SU-DHL-6 (cell line): ENCODE measurements around the gene TRIP10.

Source experiments
- EZH2phosphoT487 ChIP-seq: fragments of 200-600 bp; sonication (generic), shearing (Covaris generic); conservative IDR thresholded peaks from 2 replicates; pipeline ENCODE4 v1.6.1; 2018; ENCODE audit warnings: mild to moderate bottlenecking, antibody characterized with exemption, low read length, moderate library complexity, mixed read lengths
- TF ChIP-seq, protein P1 (sequence below): fragments of 200-600 bp; sonication (generic); IDR thresholded peaks from one replicate; pipeline ENCODE4 v1.5.1; 2017; ENCODE audit warnings: antibody characterized with exemption, mild to moderate bottlenecking, low read length, moderate library complexity; ENCODE audit not compliant: insufficient read depth, poor library complexity, severe bottlenecking

- TF ChIP-seq, protein P1, sequence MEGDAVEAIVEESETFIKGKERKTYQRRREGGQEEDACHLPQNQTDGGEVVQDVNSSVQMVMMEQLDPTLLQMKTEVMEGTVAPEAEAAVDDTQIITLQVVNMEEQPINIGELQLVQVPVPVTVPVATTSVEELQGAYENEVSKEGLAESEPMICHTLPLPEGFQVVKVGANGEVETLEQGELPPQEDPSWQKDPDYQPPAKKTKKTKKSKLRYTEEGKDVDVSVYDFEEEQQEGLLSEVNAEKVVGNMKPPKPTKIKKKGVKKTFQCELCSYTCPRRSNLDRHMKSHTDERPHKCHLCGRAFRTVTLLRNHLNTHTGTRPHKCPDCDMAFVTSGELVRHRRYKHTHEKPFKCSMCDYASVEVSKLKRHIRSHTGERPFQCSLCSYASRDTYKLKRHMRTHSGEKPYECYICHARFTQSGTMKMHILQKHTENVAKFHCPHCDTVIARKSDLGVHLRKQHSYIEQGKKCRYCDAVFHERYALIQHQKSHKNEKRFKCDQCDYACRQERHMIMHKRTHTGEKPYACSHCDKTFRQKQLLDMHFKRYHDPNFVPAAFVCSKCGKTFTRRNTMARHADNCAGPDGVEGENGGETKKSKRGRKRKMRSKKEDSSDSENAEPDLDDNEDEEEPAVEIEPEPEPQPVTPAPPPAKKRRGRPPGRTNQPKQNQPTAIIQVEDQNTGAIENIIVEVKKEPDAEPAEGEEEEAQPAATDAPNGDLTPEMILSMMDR, result no peak
- no peak for TF ChIP-seq EZH2phosphoT487
These were observed 33.4 kb upstream of the TRIP10 start for GRCh38 chr19:6705931-6706632.
